Peyer's patch (tissue), 4 donors: ENCODE measurements around the gene ARHGAP11B.
"Not testable (repeated sequence)": the region's sequence is repeated elsewhere in the genome, so short reads cannot be mapped to it uniquely, and the experiment has no call there.

Source experiments
- DNase-seq, 3 donors: peaks; one replicate each; pipeline ENCODE4 v3.0.0-alpha.2; 2017 to 2019
- H3K27ac ChIP-seq, 4 donors: fragments of 200-600 bp; sonication (generic); one replicate each; pipeline ENCODE4 v1.5.1; 2016 to 2019
- H3K27me3 ChIP-seq, 2 donors: fragments of 200-600 bp; sonication (generic); one replicate each; pipeline ENCODE4 v1.5.1; 2019
- H3K36me3 ChIP-seq, 3 donors: fragments of 200-600 bp; sonication (generic); one replicate each; pipeline ENCODE4 v1.5.1; 2016 to 2019
- H3K4me1 ChIP-seq, 4 donors: fragments of 200-600 bp; sonication (generic); one replicate each; pipeline ENCODE4 v1.5.1; 2016 to 2019
- H3K4me3 ChIP-seq, 4 donors: fragments of 200-600 bp; sonication (generic); 1 replicate in 3 of 4; 2 replicates in 1 of 4; pipeline ENCODE4 v1.5.1; 2016 to 2019; ENCODE audit warnings: mild to moderate bottlenecking in 1 of 4
- H3K9me3 ChIP-seq, 4 donors: fragments of 200-600 bp; sonication (generic); one replicate each; pipeline ENCODE4 v1.5.1; 2016 to 2019; ENCODE audit warnings: mild to moderate bottlenecking in 1 of 4
- POLR2A ChIP-seq, 2 donors: fragments of 450-650 bp; IDR thresholded peaks; one replicate each; pipeline ENCODE4 v1.5.1; 2017; ENCODE audit warnings: antibody characterized with exemption in 2 of 2, mild to moderate bottlenecking in 2 of 2, moderate library complexity in 2 of 2
- TF ChIP-seq, protein P1 (sequence below), 6 experiments: fragments of 450-650 bp in 4 of 6; fragments of 200-600 bp in 2 of 6; sonication (generic) in 1 of 6; IDR thresholded peaks; one replicate each; pipeline ENCODE4 v1.5.1; 2017 to 2019; ENCODE audit warnings: antibody characterized with exemption in 6 of 6, mild to moderate bottlenecking in 3 of 6, moderate library complexity in 1 of 6

Gene ARHGAP11B

DNA sequence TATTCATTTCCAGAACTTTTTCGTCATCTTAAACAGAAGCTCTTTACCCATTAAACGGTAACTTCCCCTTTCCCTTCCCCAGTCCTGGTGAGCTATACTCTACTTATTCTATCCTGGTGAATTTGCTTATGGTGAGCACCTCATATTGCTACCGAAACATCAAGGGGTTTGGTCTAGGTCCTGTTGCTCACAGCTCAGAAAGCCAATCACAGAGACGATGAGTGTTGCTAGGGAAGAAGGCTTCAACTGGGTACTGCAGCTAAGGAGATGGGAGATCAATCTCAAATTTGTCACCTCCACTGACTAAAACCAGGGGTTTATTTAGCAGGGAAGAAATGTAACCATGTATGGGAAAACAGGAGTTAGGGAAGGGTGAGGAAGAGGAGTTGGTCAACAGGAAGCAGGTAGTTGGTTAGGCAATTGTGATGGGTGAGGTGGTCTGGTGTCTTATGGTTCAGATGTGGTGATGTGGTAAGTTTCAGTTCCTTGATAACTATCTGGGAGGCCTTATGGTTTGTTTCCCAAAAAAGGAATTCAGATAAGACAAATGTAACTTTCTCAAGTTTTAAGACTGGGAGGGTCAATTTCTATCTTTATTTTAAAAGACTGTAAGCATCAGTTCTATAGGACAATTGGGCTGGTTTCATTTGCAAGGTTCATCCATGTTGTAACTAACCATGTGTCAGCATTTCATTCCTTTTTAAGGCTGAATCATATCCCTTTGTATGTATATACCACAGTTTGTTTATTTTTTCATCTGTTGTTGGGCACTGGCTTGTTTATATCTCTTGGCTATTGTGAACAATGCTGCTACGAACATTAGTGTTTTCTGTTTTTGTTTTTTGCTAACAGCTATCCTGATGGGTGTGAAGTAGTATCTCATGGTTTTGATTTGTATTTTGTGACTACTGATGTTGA lies 24.3 kb downstream of the ARHGAP11B start:
- no peaks in the 10 kb centered on the region for H3K4me1 ChIP-seq
- no peak overlapping the region for H3K4me3 ChIP-seq
- DNase-seq, result no peak
- H3K27me3 ChIP-seq, result no peaks in the 10 kb centered on the region
- H3K36me3 ChIP-seq, result no peaks in the 10 kb centered on the region
- TF ChIP-seq, protein P1, sequence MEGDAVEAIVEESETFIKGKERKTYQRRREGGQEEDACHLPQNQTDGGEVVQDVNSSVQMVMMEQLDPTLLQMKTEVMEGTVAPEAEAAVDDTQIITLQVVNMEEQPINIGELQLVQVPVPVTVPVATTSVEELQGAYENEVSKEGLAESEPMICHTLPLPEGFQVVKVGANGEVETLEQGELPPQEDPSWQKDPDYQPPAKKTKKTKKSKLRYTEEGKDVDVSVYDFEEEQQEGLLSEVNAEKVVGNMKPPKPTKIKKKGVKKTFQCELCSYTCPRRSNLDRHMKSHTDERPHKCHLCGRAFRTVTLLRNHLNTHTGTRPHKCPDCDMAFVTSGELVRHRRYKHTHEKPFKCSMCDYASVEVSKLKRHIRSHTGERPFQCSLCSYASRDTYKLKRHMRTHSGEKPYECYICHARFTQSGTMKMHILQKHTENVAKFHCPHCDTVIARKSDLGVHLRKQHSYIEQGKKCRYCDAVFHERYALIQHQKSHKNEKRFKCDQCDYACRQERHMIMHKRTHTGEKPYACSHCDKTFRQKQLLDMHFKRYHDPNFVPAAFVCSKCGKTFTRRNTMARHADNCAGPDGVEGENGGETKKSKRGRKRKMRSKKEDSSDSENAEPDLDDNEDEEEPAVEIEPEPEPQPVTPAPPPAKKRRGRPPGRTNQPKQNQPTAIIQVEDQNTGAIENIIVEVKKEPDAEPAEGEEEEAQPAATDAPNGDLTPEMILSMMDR (IDR thresholded peaks at IDR 0.05), result no peak
- no peak for TF ChIP-seq POLR2A (IDR thresholded peaks at IDR 0.05)
- no peaks in the 10 kb centered on the region for H3K9me3 ChIP-seq
- no peak overlapping the region for H3K27ac ChIP-seq

GRCh38 chr15:30661154-30661553 lies 35.2 kb downstream of the ARHGAP11B start:
- H3K9me3 ChIP-seq, H3K36me3 ChIP-seq, H3K27me3 ChIP-seq, H3K27ac ChIP-seq, H3K4me1 ChIP-seq, H3K4me3 ChIP-seq, DNase-seq: not testable (repeated sequence)
- TF ChIP-seq, protein P1 (IDR thresholded peaks at IDR 0.05), result peak in 5 of 6 experiments; percentile 24 to 61 (median 49)

- DNase-seq, H3K36me3 ChIP-seq, H3K4me1 ChIP-seq, H3K4me3 ChIP-seq, H3K9me3 ChIP-seq, H3K27ac ChIP-seq, H3K27me3 ChIP-seq: not testable (repeated sequence)
Observed at GRCh38 chr15:30669621-30670020, 43.7 kb downstream of the ARHGAP11B start.

GRCh38 chr15:30670056-30670455 lies 44.1 kb downstream of the ARHGAP11B start:
- DNase-seq, result no peak

GRCh38 chr15:30671309-30671708 lies 45.4 kb downstream of the ARHGAP11B start:
- no peaks in the 10 kb centered on the region for H3K4me1 ChIP-seq
- H3K36me3 ChIP-seq, result no peaks in the 10 kb centered on the region
- H3K27ac ChIP-seq, result no peak overlapping the region
- no peaks in the 10 kb centered on the region for H3K9me3 ChIP-seq
- no peak for DNase-seq
- no peak overlapping the region for H3K4me3 ChIP-seq
- H3K27me3 ChIP-seq, result no peaks in the 10 kb centered on the region
- no peak for TF ChIP-seq POLR2A (IDR thresholded peaks at IDR 0.05)
- TF ChIP-seq, protein P1 (IDR thresholded peaks at IDR 0.05), result no peak

More at GRCh38 chr15:30670056-30670455, 44.1 kb downstream of the ARHGAP11B start:
- no peak for TF ChIP-seq POLR2A (IDR thresholded peaks at IDR 0.05)
- TF ChIP-seq, protein P1 (IDR thresholded peaks at IDR 0.05), result no peak
- Histone ChIP-seq H3K4me3 (no peak overlapping the region), H3K9me3 (no peaks in the 10 kb centered on the region), H3K36me3 (no peaks in the 10 kb centered on the region), H3K27ac (no peak overlapping the region), H3K27me3 (no peaks in the 10 kb centered on the region), H3K4me1 (no peaks in the 10 kb centered on the region)

DNA sequence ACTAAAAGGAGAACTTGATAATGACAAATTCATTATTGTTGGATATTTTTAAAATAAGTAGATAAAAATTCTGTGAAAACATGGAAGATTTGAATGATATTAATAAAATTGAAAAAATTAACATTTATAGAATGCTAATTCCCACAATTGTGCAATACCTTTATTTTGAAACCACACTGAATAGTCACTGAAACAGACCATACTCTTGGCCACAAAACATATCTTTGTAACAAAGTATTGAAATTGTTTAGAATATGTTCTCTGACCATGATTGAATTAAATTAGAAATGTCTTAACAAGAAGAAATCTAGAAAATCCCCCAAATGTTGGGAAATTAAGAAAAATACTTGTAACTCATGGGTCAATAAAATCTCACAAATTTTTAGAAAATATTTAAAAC lies 49.2 kb downstream of the ARHGAP11B start:
- DNase-seq, result no peak
- H3K27ac ChIP-seq, result no peak overlapping the region
- H3K27me3 ChIP-seq, result no peaks in the 10 kb centered on the region
- H3K36me3 ChIP-seq, result no peaks in the 10 kb centered on the region
- no peaks in the 10 kb centered on the region for H3K9me3 ChIP-seq
- no peak for TF ChIP-seq POLR2A (IDR thresholded peaks at IDR 0.05)
- TF ChIP-seq, protein P1 (IDR thresholded peaks at IDR 0.05), result no peak
- no peak overlapping the region for H3K4me3 ChIP-seq
- no peaks in the 10 kb centered on the region for H3K4me1 ChIP-seq

DNA sequence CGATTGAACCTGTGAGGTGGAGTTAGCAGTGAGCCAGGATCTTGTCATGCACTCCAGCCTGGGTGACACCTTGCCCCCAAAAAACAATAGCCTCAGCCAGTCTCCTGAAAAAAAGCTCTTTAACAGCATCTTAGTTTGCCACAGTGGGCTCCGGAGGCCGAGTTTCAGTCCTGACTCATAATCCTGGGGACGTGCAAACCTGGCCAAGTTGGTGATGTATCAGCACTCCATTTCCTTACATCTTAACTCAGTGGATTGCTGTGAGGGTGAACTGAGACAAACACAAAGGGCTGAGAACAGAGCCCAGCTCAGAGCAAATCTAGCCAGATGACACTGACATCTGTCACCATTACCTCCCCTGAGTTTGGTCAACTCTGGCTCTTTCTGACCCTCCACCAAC lies 50.0 kb downstream of the ARHGAP11B start:
- not testable (repeated sequence) for DNase-seq

DNA sequence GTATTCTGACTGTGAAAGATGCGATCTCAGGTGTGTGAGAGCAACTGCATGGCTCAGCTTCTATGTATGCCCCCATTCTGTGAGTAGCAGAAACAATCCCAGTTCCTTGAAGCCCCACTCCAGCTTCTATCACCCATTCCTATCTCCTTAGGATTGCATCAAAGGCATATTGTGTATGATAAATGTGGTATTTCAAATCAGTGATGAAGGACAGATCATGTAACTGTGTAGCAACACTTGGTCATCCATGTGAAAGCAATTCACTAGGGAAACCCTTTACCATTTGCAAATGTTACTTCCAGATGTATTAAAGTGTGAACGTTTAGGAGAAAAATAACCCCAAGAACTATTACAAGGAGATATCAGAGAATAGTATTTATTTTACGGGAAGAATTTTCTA lies 55.1 kb downstream of the ARHGAP11B start:
- not testable (repeated sequence) for H3K27ac ChIP-seq, H3K4me3 ChIP-seq, H3K4me1 ChIP-seq, DNase-seq, H3K9me3 ChIP-seq, H3K27me3 ChIP-seq, H3K36me3 ChIP-seq

More for the DNA sequence above, 50.0 kb downstream of the ARHGAP11B start:
- not testable (repeated sequence) for H3K27me3 ChIP-seq, H3K4me1 ChIP-seq, H3K9me3 ChIP-seq, H3K27ac ChIP-seq, H3K36me3 ChIP-seq, H3K4me3 ChIP-seq

GRCh38 chr15:30685709-30686285 lies 59.9 kb downstream of the ARHGAP11B start:
- H3K27ac ChIP-seq, H3K4me1 ChIP-seq, H3K9me3 ChIP-seq, H3K36me3 ChIP-seq, H3K4me3 ChIP-seq, DNase-seq, H3K27me3 ChIP-seq: not testable (repeated sequence)
